IMR-90 (cell line): ENCODE measurements around the gene RC3H2. TPM values are rescaled to one million over a fixed set of nuclear protein-coding genes. Genes with fewer than 3 reads are reported as not detected.
A peak's percentile ranks its signal among the peaks of the same experiment; 100 is the strongest.

Source experiments
- ATAC-seq: fragments of 200-7000 bp; cut with Tn5 transposase; 2 replicates; pipeline ENCODE4 v1.9.1; 2020; ENCODE audit warnings: low read depth, mild to moderate bottlenecking, moderate library complexity
- BruUV-seq: library from RNA; stranded (reverse); fragments of 400-500 nt; replicated peaks from 2 replicates; lab custom pipeline; 2021; lab: Mats Ljungman, UMichigan
- CTCF ChIA-PET: fragments of 300-600 bp; formaldehyde crosslinking; extraction: SDS; loops from one replicate; lab custom pipeline; 2021; ENCODE audit warnings: antibody characterized with exemption; lab: Yijun Ruan, JAX
- POLR2A ChIA-PET: fragments of 300-600 bp; sonication (Branson Sonifier 250); formaldehyde crosslinking; loops from one replicate; lab custom pipeline; 2022; ENCODE audit warnings: antibody characterized with exemption; ENCODE audit not compliant: unreplicated experiment; lab: Charles Lee
- DNase-seq: peaks from one replicate; pipeline ENCODE4 v3.0.0; 2013
- H2AFZ ChIP-seq: replicated peaks from 2 replicates; pipeline ENCODE3; 2013; ENCODE audit warnings: low read length, mild to moderate bottlenecking; ENCODE audit not compliant: poor library complexity
- H2AK5ac ChIP-seq: 2 replicates; pipeline ENCODE4 v1.6.1; 2013; ENCODE audit warnings: low read depth, low read length, inconsistent platforms
- H2AK9ac ChIP-seq: replicated peaks from 2 replicates; pipeline ENCODE3; 2013; ENCODE audit warnings: mild to moderate bottlenecking, low read depth, low read length, moderate library complexity; ENCODE audit not compliant: poor library complexity
- H2BK120ac ChIP-seq: 2 replicates; pipeline ENCODE4 v1.6.1; 2013; ENCODE audit warnings: low read depth, low read length, inconsistent platforms
- H2BK15ac ChIP-seq: 3 replicates; pipeline ENCODE4 v1.6.1; 2013; ENCODE audit warnings: low read depth, low read length, inconsistent platforms
- H2BK20ac ChIP-seq: 2 replicates; pipeline ENCODE4 v1.6.1; 2013; ENCODE audit warnings: low read depth, mild to moderate bottlenecking, inconsistent platforms, low read length, moderate library complexity
- H2BK5ac ChIP-seq: 2 replicates; pipeline ENCODE4 v1.6.1; 2013; ENCODE audit warnings: mild to moderate bottlenecking, low read depth, low read length, inconsistent platforms; ENCODE audit not compliant: poor library complexity, severe bottlenecking
- H3K14ac ChIP-seq: replicated peaks from 2 replicates; pipeline ENCODE4 v1.6.1; 2013; ENCODE audit warnings: low read depth, low read length, inconsistent platforms
- H3K18ac ChIP-seq: 2 replicates; pipeline ENCODE4 v1.6.1; 2013; ENCODE audit warnings: low read depth, low read length, control low read depth
- H3K23ac ChIP-seq: 2 replicates; pipeline ENCODE4 v1.6.1; 2013; ENCODE audit warnings: low read depth, low read length, inconsistent platforms
- H3K27ac ChIP-seq: 2 replicates; pipeline ENCODE4 v1.5.1; 2013; ENCODE audit warnings: mild to moderate bottlenecking, control low read depth, low read length; ENCODE audit not compliant: insufficient read depth
- H3K27me3 ChIP-seq: 2 replicates; pipeline ENCODE4 v1.6.1; 2013; ENCODE audit warnings: low read length; ENCODE audit not compliant: control insufficient read depth, insufficient read depth
- H3K36me3 ChIP-seq: 2 replicates; pipeline ENCODE4 v1.6.1; 2013; ENCODE audit warnings: low read length, mixed read lengths; ENCODE audit not compliant: control insufficient read depth, insufficient read depth
- H3K4ac ChIP-seq: 2 replicates; pipeline ENCODE4 v1.6.1; 2013; ENCODE audit warnings: low read depth, low read length, inconsistent platforms
- H3K4me1 ChIP-seq: 2 replicates; pipeline ENCODE4 v1.6.1; 2013; ENCODE audit warnings: low read length, mixed read lengths; ENCODE audit not compliant: control insufficient read depth, insufficient read depth
- H3K4me2 ChIP-seq: 2 replicates; pipeline ENCODE4 v1.6.1; 2013; ENCODE audit warnings: low read depth, mild to moderate bottlenecking, control low read depth, low read length, moderate library complexity
- H3K4me3 ChIP-seq: 2 replicates; pipeline ENCODE4 v1.5.1; 2013; ENCODE audit warnings: low read depth, mild to moderate bottlenecking, control low read depth, low read length, moderate library complexity; ENCODE audit not compliant: insufficient read depth
- H3K56ac ChIP-seq: 2 replicates; pipeline ENCODE4 v1.6.1; 2013; ENCODE audit warnings: low read length, inconsistent platforms; ENCODE audit not compliant: insufficient read depth; ENCODE audit errors: extremely low read depth
- H3K79me1 ChIP-seq, 2 experiments: 2 replicates each; pipeline ENCODE4 v1.6.1; 2013; ENCODE audit warnings: low read length in 2 of 2, inconsistent platforms in 1 of 2, low read depth in 1 of 2
- H3K9ac ChIP-seq: 2 replicates; pipeline ENCODE4 v1.6.1; 2013; ENCODE audit warnings: low read depth, low read length, control low read depth
- H3K9me1 ChIP-seq: 2 replicates; pipeline ENCODE4 v1.6.1; 2013; ENCODE audit warnings: low read length, inconsistent platforms; ENCODE audit not compliant: insufficient read depth
- H3K9me3 ChIP-seq: 2 replicates; pipeline ENCODE4 v1.6.1; 2013; ENCODE audit warnings: low read length; ENCODE audit not compliant: control insufficient read depth, insufficient read depth
- H4K20me1 ChIP-seq: 2 replicates; pipeline ENCODE4 v1.6.1; 2013; ENCODE audit warnings: low read length, inconsistent platforms; ENCODE audit not compliant: insufficient read depth
- H4K5ac ChIP-seq: 2 replicates; pipeline ENCODE4 v1.6.1; 2013; ENCODE audit warnings: mild to moderate bottlenecking, low read depth, low read length, control low read depth
- H4K8ac ChIP-seq, 2 experiments: 2 replicates each; pipeline ENCODE4 v1.6.1; 2013; ENCODE audit warnings: low read depth in 2 of 2, low read length in 2 of 2, control low read depth in 1 of 2, inconsistent platforms in 1 of 2
- H4K91ac ChIP-seq: 2 replicates; pipeline ENCODE4 v1.6.1; 2013; ENCODE audit warnings: low read depth, low read length, inconsistent platforms; ENCODE audit not compliant: insufficient read depth
- CEBPB ChIP-seq: IDR thresholded peaks from 2 replicates; pipeline ENCODE4 v1.6.1; 2012; ENCODE audit warnings: low read depth, low read length, improper control_type of control experiment
- MAFK ChIP-seq: IDR thresholded peaks from 2 replicates; pipeline ENCODE4 v1.6.1; 2012; ENCODE audit warnings: low read depth, low read length, improper control_type of control experiment
- MAZ ChIP-seq: IDR thresholded peaks from 2 replicates; pipeline ENCODE4 v1.6.1; 2012; ENCODE audit warnings: low read depth, mild to moderate bottlenecking, low read length, improper control_type of control experiment, moderate library complexity, borderline replicate concordance
- WGBS, 2 experiments: methylation state at CpG; one replicate each; pipeline versions ENCODE4 v1.1.5 to v1.1.7; 2013; ENCODE audit warnings: missing lambda C conversion rate in 2 of 2; ENCODE audit not compliant: insufficient read length in 1 of 2; ENCODE audit errors: extremely low coverage in 2 of 2; 5-methylcytosine and 5-hydroxymethylcytosine counted together
- dilution Hi-C: fragments of 300-500 bp; cut with HindIII; formaldehyde crosslinking; loops from one replicate; pipeline ENCODE4 v1.14.3; 2018; ENCODE audit warnings: low sequenced_read_pairs; ENCODE audit not compliant: unreplicated experiment
- in situ Hi-C: fragments of 300-500 bp; cut with MboI; formaldehyde crosslinking; loops from 3 replicates; pipeline ENCODE4 v1.14.3; 2019; ENCODE audit warnings: low sequenced_read_pairs, inconsistent platforms, mixed read lengths
- intact Hi-C: fragments of 100-400 bp; cut with micrococcal nuclease; formaldehyde crosslinking; loops from 2 replicates; pipeline ENCODE4 v1.10.0; 2022
- polyA plus RNA-seq, 3 experiments: library from polyadenylated mRNA; depleted of rRNA; stranded (reverse); fragments of >200 nt; gene quantifications; 2 replicates each; pipeline ENCODE4 v1.2.3, GENCODE V29; 2012; ENCODE audit warnings: low replicate concordance in 1 of 3
- total RNA-seq: library from RNA; depleted of rRNA; stranded (reverse); fragments of >200 nt; gene quantifications from 2 replicates; pipeline ENCODE4 v1.2.3, GENCODE V29; 2012
- TF ChIP-seq, protein P1 (sequence below): fragments of 150-350 bp; IDR thresholded peaks from 2 replicates; pipeline ENCODE4 v1.6.1; 2016; ENCODE audit warnings: low read depth, mild to moderate bottlenecking, low read length, moderate library complexity, borderline replicate concordance

The RC3H2 gene
- total and polyA plus RNA-seq, 2 of the 4 experiments (the other 2 are of a cell fraction), result 14.7 to 58.4 TPM

DNA sequence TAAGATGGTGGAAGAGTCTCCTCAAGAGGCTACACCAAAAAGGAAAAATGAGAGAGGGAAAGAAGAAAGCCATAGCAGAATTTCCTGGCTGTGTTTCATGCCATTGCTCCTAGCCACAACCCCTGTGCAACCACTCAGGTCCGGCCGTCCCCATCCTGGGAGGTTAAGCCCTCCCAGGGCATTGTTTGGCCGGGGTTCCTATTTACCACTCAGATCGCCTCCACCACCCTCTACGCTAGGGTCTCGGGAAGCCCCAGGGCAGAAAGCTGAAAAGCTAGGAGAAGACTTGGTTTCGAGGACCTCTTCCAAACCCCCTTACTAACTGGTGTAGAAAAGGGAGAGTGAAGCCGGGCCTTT, 715 bp downstream of the RC3H2 start:
- Histone ChIP-seq H4K5ac (peak overlapping the region; percentile 65), H3K18ac (peak overlapping the region; percentile 56), H3K79me1 (peaks cover 6 to 7% of the 10 kb centered on the region in 2 experiments; a peak in 2 of 4 replicates), H3K56ac (peak overlapping the region; percentile 93), H3K9ac (peak overlapping the region; percentile 98), H3K4me3 (peak overlapping the region; percentile 99), H3K4me2 (peak overlapping the region; percentile 96), H2BK5ac (peak overlapping the region; percentile 74), H3K36me3 (no peaks in the 10 kb centered on the region), H3K14ac (peak overlapping the region; percentile 72), H3K23ac (peak overlapping the region; percentile 95), H2AK9ac (peak overlapping the region; percentile 95), H2BK120ac (peak overlapping the region; percentile 20; the same call in 1 of the 2 replicates), H2BK20ac (no peak overlapping the region), H2AFZ (peak overlapping the region; percentile 94), H3K27ac (peak overlapping the region; percentile 95), H2AK5ac (peak overlapping the region; percentile 10; the same call in 1 of the 2 replicates), H4K20me1 (peaks cover 15% of the 10 kb centered on the region; the same call in 1 of the 2 replicates), H4K91ac (peak overlapping the region; percentile 78), H4K8ac (peak overlapping the region; percentile 75 to 76), H3K9me3 (no peaks in the 10 kb centered on the region), H3K4ac (peak overlapping the region; percentile 87), H3K4me1 (0 out of 2 replicates have a peak, but pooled peaks cover 2% of the 10 kb centered on the region), H2BK15ac (no peak overlapping the region), H3K27me3 (no peaks in the 10 kb centered on the region), H3K9me1 (no peaks in the 10 kb centered on the region)
- in situ Hi-C loops (no loop called here), intact Hi-C loops (loop anchor here (2.0 kb wide), 3 partner anchors 36 to 446 kb away; partner anchors contain the start of gene RABGAP1), dilution Hi-C loops (no loop called here)
- ATAC-seq (peak; percentile 30), DNase-seq (peak; percentile 4)
- TF ChIP-seq CEBPB (no peak), MAZ (no peak), MAFK (no peak)
- TF ChIP-seq, protein P1, sequence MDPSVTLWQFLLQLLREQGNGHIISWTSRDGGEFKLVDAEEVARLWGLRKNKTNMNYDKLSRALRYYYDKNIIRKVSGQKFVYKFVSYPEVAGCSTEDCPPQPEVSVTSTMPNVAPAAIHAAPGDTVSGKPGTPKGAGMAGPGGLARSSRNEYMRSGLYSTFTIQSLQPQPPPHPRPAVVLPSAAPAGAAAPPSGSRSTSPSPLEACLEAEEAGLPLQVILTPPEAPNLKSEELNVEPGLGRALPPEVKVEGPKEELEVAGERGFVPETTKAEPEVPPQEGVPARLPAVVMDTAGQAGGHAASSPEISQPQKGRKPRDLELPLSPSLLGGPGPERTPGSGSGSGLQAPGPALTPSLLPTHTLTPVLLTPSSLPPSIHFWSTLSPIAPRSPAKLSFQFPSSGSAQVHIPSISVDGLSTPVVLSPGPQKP, result no peak
- BruUV-seq, result no TSS peak
- no CpG with 5 or more reads among the region's 8 CpGs for WGBS, 2 experiments
- POLR2A ChIA-PET, result no interaction called here
- CTCF ChIA-PET, result no interaction called here
